Measurements from ENCODE around the gene CALM3. TPM values are rescaled to one million over a fixed set of nuclear protein-coding genes. Genes with fewer than 3 reads are reported as not detected.

Gene CALM3
- total and polyA plus RNA-seq, 2 of the 13 experiments (the other 11 are each of a cell fraction or from before 2014, with no cell fraction given) = 239 to 258 TPM

DNA sequence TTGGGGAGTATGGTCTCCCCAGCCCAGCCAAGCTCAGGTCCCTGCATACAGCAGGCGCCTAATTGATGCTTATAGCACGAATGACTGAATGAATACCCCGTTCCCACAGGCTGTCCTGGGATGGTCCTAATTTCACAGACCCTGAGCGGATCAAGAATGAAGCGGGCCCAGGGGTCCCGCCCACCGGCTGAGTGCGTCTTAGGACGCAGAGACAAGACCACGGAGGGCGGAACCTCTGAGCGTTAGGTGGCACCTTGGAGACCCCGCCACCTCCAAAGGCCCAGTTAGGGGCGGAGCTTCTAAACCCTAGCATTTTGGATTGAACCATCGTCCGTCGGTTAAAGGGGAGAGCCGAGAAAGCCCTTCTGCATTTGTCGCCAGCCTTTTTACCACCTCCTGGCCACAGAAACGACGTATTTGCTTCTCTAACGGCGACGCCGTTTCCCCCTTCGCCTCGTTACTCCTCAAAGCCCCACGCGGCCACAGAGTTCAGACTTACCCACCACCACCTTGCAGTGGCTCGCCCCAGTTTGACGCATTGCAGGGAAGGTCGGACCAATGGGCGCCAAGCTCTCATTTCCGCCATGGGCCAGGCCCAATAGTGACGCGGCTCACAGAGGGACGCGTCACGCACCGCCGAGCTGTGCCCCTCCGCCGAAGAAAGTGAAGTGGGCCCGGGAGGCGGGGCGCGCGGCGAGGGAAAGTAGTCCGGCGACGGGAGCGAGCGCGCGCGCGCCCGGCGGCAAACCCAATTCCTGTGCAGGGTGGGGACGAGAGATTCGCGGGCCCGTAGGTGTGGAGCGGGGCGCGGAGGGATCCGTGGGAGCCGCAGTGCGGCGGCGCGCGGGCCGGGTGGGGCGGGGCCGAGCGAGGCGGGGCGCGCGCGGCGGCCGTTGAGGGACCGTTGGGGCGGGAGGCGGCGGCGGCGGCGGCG lies 479 bp upstream of the CALM3 start (continued):
- no peak for TF ChIP-seq ZNF138 (CRISPR knock-in tag; IDR thresholded peaks at IDR 0.05; ENCODE audit: low read depth)
- TF ChIP-seq ZNF3 (CRISPR knock-in tag; IDR thresholded peaks at IDR 0.05) = peak; percentile 96
- TF ChIP-seq MZF1 (CRISPR knock-in tag; IDR thresholded peaks at IDR 0.05; ENCODE audit: borderline replicate concordance) = no peak
- TF ChIP-seq HMG20A (CRISPR knock-in tag; IDR thresholded peaks at IDR 0.05; ENCODE audit: borderline replicate concordance) = peak; percentile 11; the same call in 1 of the 2 replicates
- TF ChIP-seq ZNF878 (CRISPR knock-in tag; IDR thresholded peaks at IDR 0.05) = no peak
- TF ChIP-seq PATZ1 (CRISPR knock-in tag; IDR thresholded peaks at IDR 0.05) = peak; percentile 70
- TF ChIP-seq U2AF1 (optimal IDR thresholded peaks at IDR 0.05; ENCODE audit: low read depth, low read length) = peak; percentile 49
- no peak for TF ChIP-seq EP300 (IDR thresholded peaks at IDR 0.05; ENCODE audit: low read depth in 2 of 2, low read length in 2 of 2)
- no peak; the same call in 1 of the 2 replicates for TF ChIP-seq EP300 (CRISPR knock-in tag; IDR thresholded peaks at IDR 0.05; ENCODE audit: borderline replicate concordance)
- TF ChIP-seq SMARCE1 (IDR thresholded peaks at IDR 0.05; ENCODE audit: borderline replicate concordance) = no peak
- TF ChIP-seq CHCHD3 (CRISPR knock-in tag; IDR thresholded peaks at IDR 0.05) = no peak
- TF ChIP-seq ZNF772 (CRISPR knock-in tag; IDR thresholded peaks at IDR 0.05) = peak; percentile 80; the same call in 1 of the 2 replicates
- TF ChIP-seq ZSCAN25 (CRISPR knock-in tag; IDR thresholded peaks at IDR 0.05) = peak; percentile 84
- TF ChIP-seq SRY (CRISPR knock-in tag; IDR thresholded peaks at IDR 0.05) = 0 out of 2 replicates have a peak, but pooled peaks have one; percentile 72
- no peak for TF ChIP-seq ZNF567 (CRISPR knock-in tag; IDR thresholded peaks at IDR 0.05; ENCODE audit: borderline replicate concordance)
- TF ChIP-seq SOX6 (IDR thresholded peaks at IDR 0.05) = no peak
- peak; percentile 45; the same call in 1 of the 2 replicates for TF ChIP-seq SOX6 (CRISPR knock-in tag; IDR thresholded peaks at IDR 0.05)
- peak; percentile 59; the same call in 1 of the 2 replicates for TF ChIP-seq ZNF232 (CRISPR knock-in tag; IDR thresholded peaks at IDR 0.05; ENCODE audit: borderline replicate concordance)
- TF ChIP-seq RBFOX2 (IDR thresholded peaks at IDR 0.05; ENCODE audit: low read depth, low read length) = 0 out of 2 replicates have a peak, but pooled peaks have one; percentile 17
- TF ChIP-seq ZNF230 (CRISPR knock-in tag; IDR thresholded peaks at IDR 0.05) = no peak
- 0 out of 2 replicates have a peak, but pooled peaks have one; percentile 43 for TF ChIP-seq HMGXB3 (CRISPR knock-in tag; IDR thresholded peaks at IDR 0.05; ENCODE audit: borderline replicate concordance)
- peak; percentile 58 for TF ChIP-seq NFIC (IDR thresholded peaks at IDR 0.05; ENCODE audit: low read length)
- TF ChIP-seq EEA1 (CRISPR knock-in tag; IDR thresholded peaks at IDR 0.05; ENCODE audit: borderline replicate concordance) = no peak; the same call in 1 of the 2 replicates
- TF ChIP-seq ZNF205 (CRISPR knock-in tag; IDR thresholded peaks at IDR 0.05) = 0 out of 2 replicates have a peak, but pooled peaks have one; percentile 31
- peak; percentile 69; the same call in 1 of the 2 replicates for TF ChIP-seq ZSCAN9 (CRISPR knock-in tag; IDR thresholded peaks at IDR 0.05; ENCODE audit: borderline replicate concordance)

All from HepG2 (cell line).